Measurements from ENCODE around the gene AGFG1.

- TF ChIP-seq POLR2AphosphoS5 (IDR thresholded peaks at IDR 0.05) = no peak
- TF ChIP-seq CTCF (IDR thresholded peaks at IDR 0.05) = no peak
- no peak for TF ChIP-seq POLR2A (IDR thresholded peaks at IDR 0.05)
- TF ChIP-seq EP300 (IDR thresholded peaks at IDR 0.05) = no peak
These were observed 36.0 kb downstream of the AGFG1 start for GRCh38 chr2:227507963-227508362.

Measured in upper lobe of left lung (tissue), 4 donors.